Activated naive CD8-positive, alpha-beta T cell treated with anti-CD3 and anti-CD28 coated beads for 36 hours (primary cell): ENCODE measurements around the gene VOPP1. TPM values are rescaled to one million over a fixed set of nuclear protein-coding genes. Genes with fewer than 3 reads are reported as not detected.

Experiments used
- DNase-seq: peaks from one replicate; pipeline ENCODE4 v3.0.0; 2021
- H3K27ac Mint-ChIP-seq: one replicate; pipeline ENCODE4 v1.8.0; 2022; ENCODE audit warnings: mild to moderate bottlenecking, moderate library complexity, mixed read lengths
- H3K27me3 Mint-ChIP-seq: one replicate; pipeline ENCODE4 v1.8.0; 2022; ENCODE audit warnings: mild to moderate bottlenecking, mixed read lengths
- H3K36me3 Mint-ChIP-seq: one replicate; pipeline ENCODE4 v1.8.0; 2021; ENCODE audit warnings: mild to moderate bottlenecking, mixed read lengths
- H3K4me1 Mint-ChIP-seq: one replicate; pipeline ENCODE4 v1.8.0; 2021; ENCODE audit warnings: mixed read lengths
- H3K4me3 Mint-ChIP-seq: one replicate; pipeline ENCODE4 v1.8.0; 2022; ENCODE audit warnings: mild to moderate bottlenecking, moderate library complexity, mixed read lengths
- H3K9me3 Mint-ChIP-seq: one replicate; pipeline ENCODE4 v1.8.0; 2022; ENCODE audit warnings: mixed read lengths
- total RNA-seq, 2 experiments: library from RNA; stranded (reverse); gene quantifications; one replicate each; pipeline ENCODE4 v1.2.3, GENCODE V29; 2021

The VOPP1 gene
- total RNA-seq, 2 experiments from 2014 or later = 49.0 to 50.5 TPM

DNA sequence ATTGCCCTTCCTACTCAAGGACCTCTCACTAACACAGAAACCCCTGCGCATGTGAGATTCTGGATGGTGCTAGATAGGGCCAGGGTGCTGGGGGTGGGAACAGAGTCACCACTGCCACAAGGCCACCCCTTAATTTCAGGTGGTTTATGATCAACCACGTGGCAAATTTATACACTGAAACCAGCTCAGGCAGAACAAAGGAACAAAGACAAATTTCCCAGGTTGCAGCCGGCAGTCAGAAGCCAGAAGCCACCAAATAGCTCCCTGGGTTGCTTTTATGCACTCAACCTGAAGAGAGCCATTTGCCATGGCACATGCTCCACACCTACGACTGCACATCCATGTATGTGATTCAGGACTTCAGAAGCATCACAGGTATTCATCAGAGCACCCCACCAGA, 2.5 kb downstream of the VOPP1 start:
- peaks cover 78% of the 10 kb centered on the region for H3K4me1 Mint-ChIP-seq
- H3K36me3 Mint-ChIP-seq = peaks cover 17% of the 10 kb centered on the region
- peak; percentile 49 for DNase-seq
- no peaks in the 10 kb centered on the region for H3K9me3 Mint-ChIP-seq
- H3K4me3 Mint-ChIP-seq = peak overlapping the region; percentile 76
- peak overlapping the region; percentile 91 for H3K27ac Mint-ChIP-seq
- no peaks in the 10 kb centered on the region for H3K27me3 Mint-ChIP-seq

DNA sequence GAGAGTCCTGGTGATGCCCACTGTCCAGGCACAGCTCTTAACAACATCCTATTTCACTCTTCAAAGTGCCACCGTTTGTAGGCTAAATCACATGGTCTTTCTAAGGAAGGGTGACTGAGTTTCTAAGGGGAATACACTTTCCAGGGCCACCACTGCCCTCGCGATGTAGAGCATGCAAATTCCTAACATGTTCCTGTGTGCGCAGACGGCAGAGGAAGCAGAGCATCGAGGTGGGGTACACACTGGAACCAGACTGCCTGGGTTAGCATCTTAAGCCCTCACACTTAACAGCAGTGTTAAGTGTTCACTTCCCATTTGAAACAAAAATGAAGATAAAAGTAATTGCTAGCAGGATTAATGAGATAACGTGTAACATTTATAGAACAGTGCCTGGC, 3.0 kb downstream of the VOPP1 start:
- peaks cover 17% of the 10 kb centered on the region for H3K36me3 Mint-ChIP-seq
- H3K27ac Mint-ChIP-seq = peak overlapping the region; percentile 91
- H3K4me3 Mint-ChIP-seq = peak overlapping the region; percentile 76
- H3K27me3 Mint-ChIP-seq = no peaks in the 10 kb centered on the region
- no peaks in the 10 kb centered on the region for H3K9me3 Mint-ChIP-seq
- peaks cover 81% of the 10 kb centered on the region for H3K4me1 Mint-ChIP-seq
- DNase-seq = no peak

DNA sequence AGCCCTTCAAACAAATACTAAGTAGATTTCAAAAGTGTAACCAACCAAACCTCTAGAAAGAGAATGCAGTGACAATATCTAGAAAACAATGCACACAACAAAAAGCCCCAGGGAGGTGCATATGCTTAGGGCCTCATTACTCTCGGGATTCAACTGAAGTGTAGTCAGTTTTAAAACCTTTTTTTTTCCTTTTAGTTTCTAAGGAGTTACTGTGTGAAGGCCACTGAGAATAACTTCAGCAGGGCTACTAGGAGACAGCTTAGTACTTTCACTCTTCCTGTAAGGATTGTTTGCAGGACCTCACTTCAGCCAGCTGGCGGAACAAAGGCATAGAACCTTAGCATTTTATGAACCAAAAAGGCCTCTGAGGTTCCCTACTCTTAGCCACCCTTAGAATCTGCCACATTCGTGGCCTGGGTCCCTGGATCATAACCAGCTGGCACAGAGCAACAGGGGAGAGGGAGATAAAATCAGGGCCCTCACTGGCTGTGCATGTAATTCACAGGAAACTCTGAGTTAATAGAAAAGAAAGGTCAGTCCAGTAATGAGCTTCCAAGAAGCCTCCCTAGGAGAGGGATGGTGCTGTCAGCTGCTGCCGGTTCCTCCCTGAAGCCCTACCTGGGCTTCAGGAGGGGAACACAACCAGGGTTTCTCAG, 3.6 kb downstream of the VOPP1 start:
- DNase-seq = no peak
- Mint-ChIP-seq H3K27me3 (no peaks in the 10 kb centered on the region), H3K9me3 (no peaks in the 10 kb centered on the region), H3K4me3 (peak overlapping the region; percentile 76), H3K27ac (peak overlapping the region; percentile 91), H3K36me3 (peaks cover 17% of the 10 kb centered on the region), H3K4me1 (peaks cover 79% of the 10 kb centered on the region)

DNA sequence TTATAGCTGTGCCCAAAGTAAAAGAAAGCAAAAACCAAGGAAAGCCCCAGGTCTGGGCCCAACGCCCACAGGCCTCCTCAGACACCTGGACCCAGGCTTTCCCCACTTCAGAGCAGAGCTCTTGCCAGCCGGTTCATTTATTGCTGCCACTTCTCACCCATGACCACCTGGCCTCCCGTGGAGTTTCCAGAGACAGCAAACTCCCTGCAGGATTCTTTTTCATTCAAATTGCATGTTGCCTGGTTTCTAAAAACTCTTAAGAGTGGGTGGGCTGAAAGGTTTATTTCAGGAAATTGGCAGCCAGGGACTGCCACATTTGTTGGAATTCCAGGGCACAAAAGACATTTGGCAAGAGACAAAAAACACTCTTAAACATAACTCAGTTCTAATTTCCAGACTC, 4.7 kb downstream of the VOPP1 start:
- no peak overlapping the region for H3K4me3 Mint-ChIP-seq
- DNase-seq = no peak
- H3K4me1 Mint-ChIP-seq = peaks cover 71% of the 10 kb centered on the region
- H3K9me3 Mint-ChIP-seq = no peaks in the 10 kb centered on the region
- H3K27ac Mint-ChIP-seq = peak overlapping the region; percentile 64
- H3K27me3 Mint-ChIP-seq = no peaks in the 10 kb centered on the region
- peaks cover 17% of the 10 kb centered on the region for H3K36me3 Mint-ChIP-seq

DNA sequence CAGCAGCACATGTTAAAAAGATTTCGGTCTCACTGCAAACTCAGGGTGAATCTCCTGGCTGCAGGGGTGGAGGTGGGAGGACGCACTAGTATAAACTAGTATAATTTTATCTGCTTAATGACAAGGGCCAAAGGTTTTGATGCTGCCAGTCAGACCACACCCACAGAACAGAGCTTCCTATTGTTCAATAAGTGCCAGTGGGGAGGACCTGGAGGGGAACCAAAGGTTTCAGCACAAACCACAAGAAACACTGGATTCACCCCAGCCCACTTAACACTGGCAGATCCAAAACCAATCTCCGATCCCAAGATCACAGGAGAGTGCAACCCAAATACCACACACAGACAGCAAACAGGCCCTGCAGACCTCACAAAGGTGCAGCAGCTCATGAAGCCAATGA, 6.6 kb downstream of the VOPP1 start:
- Mint-ChIP-seq H3K4me1 (peaks cover 74% of the 10 kb centered on the region), H3K9me3 (no peaks in the 10 kb centered on the region), H3K27me3 (no peaks in the 10 kb centered on the region), H3K36me3 (peaks cover 26% of the 10 kb centered on the region), H3K27ac (peak overlapping the region; percentile 5), H3K4me3 (no peak overlapping the region)
- DNase-seq = no peak

DNA sequence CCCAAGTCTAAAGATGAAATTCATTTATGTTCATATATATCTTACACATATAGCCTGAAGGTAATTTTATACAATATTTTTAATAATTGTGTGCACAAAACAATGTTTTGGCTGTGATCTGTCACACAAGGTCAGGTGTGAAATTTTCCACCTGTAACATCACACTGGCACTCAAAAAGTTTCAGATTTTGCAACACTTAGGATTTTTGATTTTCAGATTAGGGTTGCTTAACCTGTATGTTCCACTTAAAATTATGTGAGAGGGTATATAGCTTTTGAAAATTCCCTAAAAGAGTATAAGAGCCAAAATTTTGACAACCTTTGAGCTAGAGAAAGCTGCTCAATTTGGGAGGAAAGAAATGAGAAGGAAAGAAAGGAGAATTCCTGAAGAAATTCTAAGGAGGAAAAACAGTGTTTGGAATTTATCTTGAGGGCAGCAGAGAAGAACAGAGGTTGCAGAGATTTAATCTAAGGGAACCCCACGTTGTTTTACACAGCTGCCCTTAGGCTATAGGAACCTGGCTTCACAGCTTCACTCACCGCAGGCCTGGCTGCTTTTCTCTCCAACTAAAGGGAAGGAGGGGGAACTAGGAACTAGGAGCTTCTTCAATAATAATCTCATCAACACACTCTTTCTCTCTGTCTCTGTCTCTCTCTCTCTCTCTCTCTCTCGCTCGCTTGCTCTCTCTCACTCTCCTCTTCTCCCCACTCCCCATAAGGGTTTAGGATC, 8.5 kb downstream of the VOPP1 start:
- H3K36me3 Mint-ChIP-seq = peaks cover 30% of the 10 kb centered on the region
- no peak for DNase-seq
- no peaks in the 10 kb centered on the region for H3K27me3 Mint-ChIP-seq
- H3K9me3 Mint-ChIP-seq = no peaks in the 10 kb centered on the region
- no peak overlapping the region for H3K4me3 Mint-ChIP-seq
- H3K4me1 Mint-ChIP-seq = peaks cover 69% of the 10 kb centered on the region
- no peak overlapping the region for H3K27ac Mint-ChIP-seq

DNA sequence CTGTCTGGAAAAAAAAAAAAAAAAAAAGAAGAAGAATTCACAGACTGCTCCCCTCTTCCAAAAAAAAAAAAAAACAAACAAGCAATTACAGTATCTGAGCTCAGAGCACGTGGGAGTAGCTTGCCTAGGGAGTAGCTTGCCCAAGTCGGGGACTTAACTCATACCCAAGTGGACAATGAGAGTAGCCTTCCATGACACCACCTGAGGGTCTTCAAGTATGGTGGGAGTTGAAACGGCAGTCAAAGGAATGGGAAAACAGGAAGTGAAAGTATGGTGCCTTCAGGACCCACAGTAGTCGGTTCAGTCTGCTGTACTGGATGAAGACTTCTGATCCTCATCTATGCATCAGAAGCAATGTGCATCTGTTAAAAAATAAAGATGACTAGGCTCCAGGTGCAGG, 10.6 kb downstream of the VOPP1 start:
- H3K27ac Mint-ChIP-seq = peak overlapping the region; percentile 37
- no peaks in the 10 kb centered on the region for H3K27me3 Mint-ChIP-seq
- peaks cover 18% of the 10 kb centered on the region for H3K36me3 Mint-ChIP-seq
- no peaks in the 10 kb centered on the region for H3K9me3 Mint-ChIP-seq
- peaks cover 66% of the 10 kb centered on the region for H3K4me1 Mint-ChIP-seq
- no peak overlapping the region for H3K4me3 Mint-ChIP-seq
- DNase-seq = no peak

DNA sequence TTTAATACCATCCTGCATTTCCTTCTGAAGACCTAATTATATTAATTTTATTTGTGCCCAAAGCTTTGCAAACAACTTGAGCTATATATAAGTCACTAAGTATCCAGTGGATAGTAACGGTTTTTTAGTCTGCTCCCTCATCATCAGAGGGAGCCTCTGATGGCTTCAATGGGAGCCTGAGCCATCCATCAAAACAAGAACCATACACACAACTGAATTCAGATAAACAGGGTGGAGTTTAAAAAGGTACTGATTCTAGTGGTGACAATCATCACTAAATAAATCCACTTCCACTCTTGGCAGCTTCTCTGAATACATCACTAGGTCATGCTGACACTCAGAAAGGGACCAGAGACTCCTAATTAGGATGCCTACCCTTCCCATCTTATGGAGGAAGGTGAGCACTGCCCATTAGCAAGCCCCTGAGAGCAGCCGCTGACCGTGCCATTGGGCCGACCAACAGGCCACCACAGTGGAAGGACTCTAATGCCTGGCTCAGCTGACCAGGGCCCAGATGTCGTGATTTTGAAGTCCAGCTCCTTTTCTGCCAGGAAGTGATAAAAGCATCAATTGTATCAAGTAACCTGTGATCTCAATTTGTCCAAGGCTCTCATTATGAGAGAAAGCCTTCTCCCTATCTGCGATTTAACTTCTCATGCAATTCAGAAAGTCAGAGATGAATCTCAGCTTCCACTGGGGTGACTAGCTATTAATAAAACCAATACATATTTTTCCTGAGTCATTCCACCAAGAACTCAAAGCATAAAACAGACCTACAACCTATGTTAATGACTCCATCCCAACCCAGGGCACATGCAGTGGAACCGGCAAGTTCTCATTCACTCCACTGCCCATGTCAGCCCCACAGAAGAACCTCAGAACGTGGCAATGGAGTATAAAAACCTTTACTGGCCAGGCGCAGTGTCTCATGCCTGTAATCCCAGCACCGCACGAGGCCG, 13.1 kb downstream of the VOPP1 start:
- no peak overlapping the region for H3K27ac Mint-ChIP-seq
- no peak for DNase-seq
- H3K4me1 Mint-ChIP-seq = peaks cover 55% of the 10 kb centered on the region

DNA sequence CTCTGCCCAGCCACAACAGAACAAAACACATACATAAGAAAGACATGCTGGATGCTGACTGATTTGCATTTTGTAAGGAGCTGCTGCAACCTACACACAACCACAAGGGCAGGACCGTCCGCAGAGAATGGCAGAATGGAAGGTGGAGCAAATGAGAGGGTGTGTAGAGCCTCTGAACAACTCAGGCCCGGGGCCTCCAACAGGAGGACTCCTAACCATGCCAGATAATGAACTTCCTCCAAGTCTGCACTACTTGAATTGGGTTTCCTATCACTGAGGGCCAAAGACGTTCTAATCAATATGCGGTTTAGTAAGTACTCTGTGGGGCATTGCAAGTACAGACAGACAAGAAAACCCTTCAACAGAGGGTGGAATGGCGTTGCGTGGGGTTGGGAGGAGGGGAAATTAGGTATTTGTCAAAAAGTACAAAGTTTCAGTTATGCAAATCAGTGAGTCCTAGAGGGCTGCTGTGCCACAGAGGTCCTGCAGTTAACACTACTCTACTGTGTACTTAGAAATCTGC, 14.6 kb downstream of the VOPP1 start:
- H3K4me3 Mint-ChIP-seq = no peak overlapping the region
- no peaks in the 10 kb centered on the region for H3K9me3 Mint-ChIP-seq
- peaks cover 39% of the 10 kb centered on the region for H3K36me3 Mint-ChIP-seq
- H3K27me3 Mint-ChIP-seq = no peaks in the 10 kb centered on the region
- peaks cover 60% of the 10 kb centered on the region for H3K4me1 Mint-ChIP-seq
- peak; percentile 36 for DNase-seq
- H3K27ac Mint-ChIP-seq = peak overlapping the region; percentile 58

More for the DNA sequence above, 13.1 kb downstream of the VOPP1 start:
- Mint-ChIP-seq H3K36me3 (peaks cover 32% of the 10 kb centered on the region), H3K9me3 (no peaks in the 10 kb centered on the region), H3K27me3 (no peaks in the 10 kb centered on the region), H3K4me3 (no peak overlapping the region)

DNA sequence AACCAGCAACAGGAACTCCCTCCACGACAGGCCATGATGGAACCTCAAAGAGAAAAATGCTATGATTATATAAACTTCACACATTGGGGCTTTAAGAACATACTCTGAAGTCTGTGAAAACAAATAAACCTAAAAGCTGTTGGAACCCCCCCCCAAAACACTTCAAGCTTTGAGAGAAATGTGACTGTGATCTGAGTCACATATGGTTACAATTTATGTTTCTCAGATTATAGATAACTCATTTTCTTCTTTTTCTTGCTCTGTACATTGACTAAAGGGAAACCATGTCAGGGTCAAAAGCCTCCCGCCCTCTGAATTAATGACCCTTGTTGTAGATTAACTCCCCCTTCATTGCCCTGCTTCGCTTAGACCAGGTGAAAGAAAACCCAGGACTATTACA, 15.8 kb downstream of the VOPP1 start:
- no peak overlapping the region for H3K4me3 Mint-ChIP-seq
- peak overlapping the region; percentile 3 for H3K27ac Mint-ChIP-seq
- DNase-seq = no peak
- peaks cover 37% of the 10 kb centered on the region for H3K36me3 Mint-ChIP-seq
- no peaks in the 10 kb centered on the region for H3K9me3 Mint-ChIP-seq
- no peaks in the 10 kb centered on the region for H3K27me3 Mint-ChIP-seq
- H3K4me1 Mint-ChIP-seq = peaks cover 68% of the 10 kb centered on the region

DNA sequence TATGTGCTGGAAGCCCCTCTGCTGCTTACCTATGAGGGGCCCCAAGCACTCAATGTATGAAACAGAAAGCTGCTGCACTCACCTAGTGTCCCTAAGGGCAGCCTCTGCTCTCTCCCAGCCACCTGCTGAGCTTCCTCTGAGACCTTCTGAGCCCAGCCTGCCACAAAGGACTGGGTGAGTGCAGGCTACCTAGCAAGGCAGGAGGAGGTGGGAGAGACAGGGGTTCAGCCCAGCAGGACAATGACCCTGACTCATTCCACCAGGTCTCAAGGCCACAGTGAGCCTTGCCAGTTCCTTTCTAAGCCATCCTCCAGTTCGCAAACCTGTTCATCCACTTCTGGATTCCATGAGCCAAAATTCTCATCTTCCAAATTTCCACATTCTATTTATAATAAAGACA, 16.3 kb downstream of the VOPP1 start:
- DNase-seq = no peak
- Mint-ChIP-seq H3K36me3 (peaks cover 38% of the 10 kb centered on the region), H3K27ac (no peak overlapping the region), H3K27me3 (no peaks in the 10 kb centered on the region), H3K9me3 (no peaks in the 10 kb centered on the region), H3K4me1 (peaks cover 70% of the 10 kb centered on the region), H3K4me3 (no peak overlapping the region)

DNA sequence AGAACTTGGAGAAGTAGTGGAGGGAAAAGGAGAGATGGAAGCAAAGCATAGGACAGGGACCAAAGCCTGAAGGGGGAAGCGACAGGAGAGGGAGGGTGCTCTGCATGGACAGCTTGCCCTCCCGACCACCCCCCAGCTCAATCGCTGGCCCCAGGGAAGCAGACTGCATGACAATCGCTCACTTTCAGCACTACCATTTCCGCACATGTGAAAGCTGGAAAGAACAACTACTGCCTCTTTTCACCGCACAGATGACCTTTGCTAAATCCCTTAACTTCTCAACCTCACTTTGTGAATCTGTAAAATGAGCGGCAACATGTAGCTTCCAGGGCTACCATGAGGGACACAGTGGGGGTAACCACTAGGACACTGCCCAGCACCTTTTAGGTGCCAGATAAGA, 17.1 kb downstream of the VOPP1 start:
- no peak overlapping the region for H3K4me3 Mint-ChIP-seq
- no peak overlapping the region for H3K27ac Mint-ChIP-seq
- no peak for DNase-seq
- H3K36me3 Mint-ChIP-seq = peaks cover 32% of the 10 kb centered on the region
- H3K4me1 Mint-ChIP-seq = peaks cover 62% of the 10 kb centered on the region
- H3K27me3 Mint-ChIP-seq = no peaks in the 10 kb centered on the region
- H3K9me3 Mint-ChIP-seq = no peaks in the 10 kb centered on the region

DNA sequence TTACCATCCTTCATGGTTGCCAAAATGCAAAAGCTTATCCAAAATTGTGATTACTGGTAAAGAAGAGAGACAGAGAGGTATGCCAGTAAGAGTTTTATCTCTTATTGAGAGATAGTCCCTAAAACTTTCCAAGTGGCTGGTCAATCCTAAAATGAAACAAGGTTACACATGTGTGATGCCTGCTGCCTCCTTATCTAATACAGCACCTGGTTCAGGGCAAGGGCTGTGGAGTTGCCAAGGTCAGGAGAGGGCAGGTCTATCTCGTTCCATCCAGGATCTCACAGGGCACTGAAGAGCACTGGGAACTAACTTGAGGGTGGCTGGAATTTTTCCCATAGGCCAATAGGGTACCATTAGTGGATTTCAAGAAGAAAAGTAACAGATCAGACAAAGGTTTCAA, 18.3 kb downstream of the VOPP1 start:
- H3K9me3 Mint-ChIP-seq = no peaks in the 10 kb centered on the region
- H3K27ac Mint-ChIP-seq = no peak overlapping the region
- H3K27me3 Mint-ChIP-seq = no peaks in the 10 kb centered on the region
- H3K4me1 Mint-ChIP-seq = peaks cover 60% of the 10 kb centered on the region
- no peak overlapping the region for H3K4me3 Mint-ChIP-seq
- DNase-seq = no peak
- peaks cover 31% of the 10 kb centered on the region for H3K36me3 Mint-ChIP-seq

DNA sequence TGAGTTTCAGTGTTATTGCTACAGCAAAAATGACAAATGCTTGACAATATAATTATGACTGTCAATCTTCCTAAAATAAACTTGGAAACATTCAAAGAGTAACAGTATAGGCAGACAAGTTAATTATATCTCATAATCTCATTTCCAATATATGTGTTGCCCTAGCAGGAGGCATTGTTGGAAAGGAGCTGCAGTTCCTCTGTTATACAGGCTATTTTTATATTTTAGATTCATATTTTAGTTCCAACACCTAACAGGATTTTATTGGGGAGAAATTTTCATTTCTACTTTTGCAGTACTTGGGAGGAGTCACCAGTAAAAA, 19.3 kb downstream of the VOPP1 start:
- no peak overlapping the region for H3K4me3 Mint-ChIP-seq
- no peaks in the 10 kb centered on the region for H3K9me3 Mint-ChIP-seq
- no peaks in the 10 kb centered on the region for H3K27me3 Mint-ChIP-seq
- peaks cover 34% of the 10 kb centered on the region for H3K36me3 Mint-ChIP-seq
- no peak for DNase-seq
- H3K4me1 Mint-ChIP-seq = peaks cover 64% of the 10 kb centered on the region
- no peak overlapping the region for H3K27ac Mint-ChIP-seq
